LoVo (cell line): Measurements from ENCODE around the gene MAGI3.
"Not testable (repeated sequence)": the region's sequence is repeated elsewhere in the genome, so short reads cannot be mapped to it uniquely, and the experiment has no call there.

ENCODE experiments used
- DNase-seq: peaks from one replicate; pipeline ENCODE4 v3.0.0-alpha.2; 2016; ENCODE audit warnings: low spot score

MAGI3 gene

DNA sequence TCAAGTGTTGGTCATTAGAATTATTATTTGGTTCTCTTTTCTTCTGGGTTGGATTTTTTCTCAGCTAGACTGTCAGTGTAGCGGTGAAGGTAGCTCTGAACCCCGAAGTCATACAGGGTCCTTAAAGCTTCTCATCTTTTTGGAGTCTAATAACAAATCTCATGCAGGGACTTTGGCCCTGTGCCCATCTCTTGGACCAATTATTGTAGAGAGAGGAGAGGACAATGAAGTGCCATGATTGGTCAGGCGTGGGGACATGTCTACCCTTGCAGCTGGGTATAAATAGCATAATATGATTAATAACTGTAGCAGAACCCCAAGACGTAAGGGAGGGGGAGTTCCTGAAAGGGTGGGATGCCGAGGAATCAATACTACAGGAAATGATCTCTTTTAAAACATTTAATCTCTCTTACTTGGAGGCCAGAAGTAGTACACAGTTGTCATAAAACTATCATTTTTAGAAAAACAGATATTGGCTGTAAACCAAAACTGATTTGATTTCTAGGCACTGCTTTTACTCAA, 8.8 kb downstream of the MAGI3 start:
- DNase-seq, result no peak

DNA sequence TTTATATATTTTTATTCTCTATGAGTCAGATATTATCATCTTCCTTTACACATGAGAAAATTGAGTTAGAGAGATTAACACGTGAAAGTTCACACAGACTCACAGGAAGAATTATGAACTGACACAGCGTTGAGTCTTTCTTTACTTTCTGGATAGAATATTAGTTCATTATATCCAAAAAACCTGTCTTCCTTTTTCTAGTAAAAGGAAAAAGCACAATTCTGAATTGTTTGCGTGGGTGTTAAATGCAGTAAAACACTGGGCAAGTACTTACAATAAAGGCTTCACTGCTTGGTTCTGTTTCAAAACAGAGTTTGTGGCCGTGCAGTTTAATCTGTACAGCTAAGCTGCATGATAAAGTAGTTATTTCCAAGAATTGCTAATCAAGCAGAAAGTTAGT, 10.8 kb downstream of the MAGI3 start:
- no peak for DNase-seq

DNA sequence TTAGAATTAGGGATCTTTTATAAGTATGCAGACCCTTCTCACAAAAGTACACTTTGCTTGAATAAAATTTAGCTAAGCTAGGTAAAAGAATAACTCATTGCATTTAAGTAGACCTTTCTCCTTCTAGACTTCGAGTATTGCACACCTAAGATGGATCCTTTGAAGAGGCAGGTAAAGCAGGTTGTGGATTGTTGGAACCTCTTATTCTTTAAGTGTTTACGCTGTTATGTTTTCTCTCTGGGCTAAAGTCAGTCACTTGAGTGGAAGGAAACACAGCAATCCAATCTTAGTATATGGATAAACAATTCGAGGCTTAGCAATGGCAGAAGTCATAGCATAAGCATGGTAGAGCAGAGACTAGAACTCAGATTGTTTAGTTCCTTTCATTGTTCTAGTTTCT, 11.4 kb downstream of the MAGI3 start:
- DNase-seq, result no peak

DNA sequence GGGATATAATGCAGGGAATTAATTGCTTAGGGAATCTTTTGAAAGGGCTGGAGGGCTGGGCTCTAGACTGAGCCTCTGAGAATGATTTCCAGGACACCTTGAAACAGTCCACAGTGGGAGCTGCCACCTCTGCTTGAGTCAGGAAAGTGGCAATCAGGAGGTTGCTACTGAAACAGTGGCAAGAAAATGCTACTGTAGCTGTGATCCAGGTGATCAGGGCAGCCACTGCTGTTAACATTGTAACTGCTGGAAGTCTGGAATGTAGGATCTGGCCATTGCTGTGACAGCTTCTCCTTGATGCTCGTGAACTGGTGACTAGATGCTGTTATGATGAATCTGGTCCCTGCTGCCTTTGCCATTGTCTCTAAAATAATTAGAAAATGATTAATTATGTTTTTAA, 12.8 kb downstream of the MAGI3 start:
- no peak for DNase-seq

DNA sequence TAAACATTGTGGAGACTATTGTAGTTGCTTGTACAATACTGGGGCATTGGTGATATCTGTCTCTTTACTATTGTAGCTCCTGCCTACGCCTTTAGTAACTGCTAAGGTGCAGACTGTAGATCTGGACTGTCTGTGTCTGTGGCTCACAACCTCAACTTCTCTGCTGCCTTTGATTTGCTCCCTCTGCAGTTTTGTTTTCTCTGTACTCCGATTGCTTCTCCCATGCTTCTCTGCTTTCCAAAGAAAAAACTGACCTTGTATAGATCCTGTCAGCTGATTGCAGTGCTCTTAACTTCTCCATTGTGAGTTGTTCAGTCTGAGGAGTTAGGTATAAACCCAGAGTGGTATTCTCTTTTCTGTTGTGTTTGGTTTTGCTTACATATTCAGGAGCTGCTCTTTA, 15.3 kb downstream of the MAGI3 start:
- DNase-seq, result no peak

DNA sequence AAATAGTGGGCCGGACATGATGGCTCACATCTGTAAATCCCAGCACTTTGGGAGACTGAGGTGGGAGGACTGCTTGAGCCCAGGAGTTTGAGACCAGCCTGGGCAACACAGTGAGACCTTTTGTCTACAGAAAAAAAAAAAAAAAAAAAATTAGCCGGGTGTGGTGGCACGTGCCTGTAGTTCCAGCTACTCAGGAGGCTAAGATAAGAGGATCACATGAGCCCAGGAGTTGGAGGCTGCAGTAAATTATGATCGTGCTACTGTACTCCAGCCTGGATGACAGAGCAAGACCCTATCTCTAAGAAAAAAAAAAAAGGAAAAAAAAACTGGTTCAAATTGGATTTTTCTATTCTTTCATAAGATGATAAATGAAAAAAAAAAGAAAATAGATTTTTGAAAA, 15.8 kb downstream of the MAGI3 start:
- not testable (repeated sequence) for DNase-seq

DNA sequence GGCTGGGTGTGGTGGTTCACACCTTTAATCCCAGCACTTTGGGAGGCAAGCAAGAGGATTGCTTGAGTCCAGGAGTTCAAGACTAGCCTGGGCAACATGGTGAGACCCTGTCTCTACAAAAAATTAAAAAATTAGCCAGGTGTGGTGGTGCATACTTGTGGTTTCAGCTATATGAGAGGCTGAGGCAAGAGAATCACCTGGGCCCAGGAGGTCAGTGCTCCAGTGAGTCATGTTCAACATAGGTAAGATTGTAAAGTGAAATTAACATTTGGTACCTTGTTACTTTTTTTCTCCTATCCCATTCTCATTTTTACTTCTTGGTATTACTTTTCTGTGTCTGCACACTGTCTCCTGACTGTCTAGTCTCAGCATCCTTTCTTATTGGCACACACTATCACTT, 19.0 kb downstream of the MAGI3 start:
- DNase-seq, result no peak

DNA sequence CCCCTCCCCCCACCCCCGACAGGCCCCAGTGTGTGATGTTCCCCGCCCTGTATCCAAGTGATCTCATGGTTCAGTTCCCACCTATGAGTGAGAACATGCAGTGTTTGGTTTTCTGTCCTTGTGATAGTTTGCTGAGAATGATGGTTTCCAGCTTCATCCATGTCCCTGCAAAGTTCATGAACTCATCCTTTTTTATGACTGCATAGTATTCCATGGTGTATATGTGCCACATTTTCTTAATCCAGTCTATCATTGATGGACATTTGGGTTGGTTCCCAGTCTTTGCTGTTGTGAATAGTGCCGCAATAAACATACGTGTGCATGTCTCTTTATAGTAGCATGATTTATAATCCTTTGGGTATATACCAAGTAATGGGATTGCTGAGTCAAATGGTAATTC, 21.7 kb downstream of the MAGI3 start:
- not testable (repeated sequence) for DNase-seq

DNA sequence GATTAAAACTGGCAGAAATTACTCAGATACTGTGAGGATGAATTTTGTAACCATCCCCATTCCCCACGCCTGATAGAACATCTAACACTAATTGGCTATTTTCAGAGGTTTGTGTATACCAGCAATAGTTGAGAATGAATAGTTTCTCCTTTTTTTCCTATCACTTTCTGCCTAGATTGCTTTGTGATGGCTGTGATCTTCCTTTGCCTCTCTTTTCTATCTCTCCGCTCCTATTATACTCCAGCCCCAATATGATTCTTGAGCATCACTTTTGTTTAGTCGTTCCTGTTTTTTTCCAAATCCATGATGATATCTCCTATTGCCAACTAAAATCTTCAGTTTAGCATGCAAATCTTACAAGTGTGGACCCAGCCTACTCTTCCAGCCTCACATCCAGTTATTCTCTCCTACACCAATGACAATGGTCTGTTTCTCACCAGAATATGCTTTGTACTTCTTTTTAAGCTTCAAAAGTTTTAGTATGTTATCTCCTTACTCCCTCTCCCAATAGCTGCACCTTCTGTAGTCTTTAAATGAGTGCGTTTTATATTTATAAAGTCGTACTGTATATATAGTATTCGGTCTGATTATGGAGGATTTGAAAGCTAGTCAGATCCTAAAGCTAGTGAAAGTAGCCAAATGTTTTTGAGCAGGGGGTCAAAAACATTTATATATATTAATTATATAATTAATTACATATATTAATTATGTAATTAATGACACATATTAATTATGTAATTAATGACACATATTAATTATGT, 25.2 kb downstream of the MAGI3 start:
- DNase-seq, result no peak

DNA sequence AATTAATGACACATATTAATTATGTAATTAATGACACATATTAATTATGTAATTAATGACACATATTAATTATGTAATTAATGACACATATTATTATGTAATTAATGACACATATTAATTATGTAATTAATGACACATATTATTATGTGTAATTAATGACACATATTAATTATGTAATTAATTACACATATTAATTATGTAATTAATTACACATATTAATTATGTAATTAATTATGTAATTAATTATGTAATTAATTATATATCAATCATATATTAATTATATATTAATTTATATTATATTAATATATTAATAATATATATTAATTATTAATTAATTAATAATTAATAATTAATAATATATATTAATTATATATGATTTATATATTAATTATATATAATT, 25.8 kb downstream of the MAGI3 start:
- DNase-seq, result not testable (repeated sequence)

DNA sequence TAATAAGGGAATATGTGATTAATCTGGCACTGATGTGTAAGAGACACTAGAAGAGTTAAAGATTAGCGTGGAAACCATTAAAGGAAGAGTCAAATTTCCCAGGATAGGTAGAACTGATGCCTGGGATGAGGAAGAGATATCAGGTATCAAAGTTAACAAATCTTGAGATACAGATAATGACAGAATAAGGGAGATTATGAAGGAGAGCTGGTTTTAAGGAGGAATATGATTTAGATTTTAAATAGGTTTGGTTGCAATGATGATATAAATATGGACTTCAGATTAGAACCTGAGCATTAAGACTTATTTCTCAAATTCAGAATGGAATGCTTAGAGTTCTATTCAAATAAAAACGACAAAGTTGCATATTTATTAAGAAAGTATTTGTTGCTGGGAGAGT, 26.2 kb downstream of the MAGI3 start:
- DNase-seq, result no peak

DNA sequence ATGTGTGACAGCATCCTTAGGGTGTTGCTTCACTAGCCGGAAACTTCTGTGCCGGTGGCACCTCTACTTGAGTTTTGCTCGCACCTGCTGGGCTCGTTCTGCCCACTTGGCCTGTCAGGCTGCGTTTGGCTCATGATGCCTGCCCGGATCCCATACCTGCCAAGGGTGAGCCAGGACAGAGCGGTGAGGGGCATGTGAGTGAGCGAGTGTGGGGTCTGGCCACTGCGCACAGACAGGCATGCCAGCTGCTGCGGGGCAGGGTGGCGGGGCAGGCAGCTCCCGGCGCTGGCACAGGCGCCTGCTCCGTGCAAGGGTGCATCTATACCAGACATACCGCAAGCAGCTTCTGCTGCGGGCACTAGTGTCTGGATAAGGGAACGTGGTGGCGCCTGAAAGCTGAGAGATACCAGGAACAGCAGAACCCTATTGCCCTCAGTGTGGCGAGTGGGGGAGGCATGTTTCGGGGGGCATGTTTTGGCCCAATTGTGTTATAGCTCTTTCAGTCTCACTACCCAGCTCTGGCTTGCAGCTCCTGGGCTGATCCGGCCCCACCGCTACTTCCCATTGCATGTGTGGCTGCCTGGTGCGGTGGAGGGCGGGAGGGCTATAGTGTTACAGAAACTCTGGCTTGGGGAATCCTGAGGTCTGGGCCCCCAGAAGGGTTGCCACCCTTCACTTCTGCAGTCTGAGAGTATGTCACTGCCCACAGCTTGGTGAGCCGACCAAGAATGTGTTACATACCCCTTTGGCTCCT, 32.2 kb downstream of the MAGI3 start:
- no peak for DNase-seq

DNA sequence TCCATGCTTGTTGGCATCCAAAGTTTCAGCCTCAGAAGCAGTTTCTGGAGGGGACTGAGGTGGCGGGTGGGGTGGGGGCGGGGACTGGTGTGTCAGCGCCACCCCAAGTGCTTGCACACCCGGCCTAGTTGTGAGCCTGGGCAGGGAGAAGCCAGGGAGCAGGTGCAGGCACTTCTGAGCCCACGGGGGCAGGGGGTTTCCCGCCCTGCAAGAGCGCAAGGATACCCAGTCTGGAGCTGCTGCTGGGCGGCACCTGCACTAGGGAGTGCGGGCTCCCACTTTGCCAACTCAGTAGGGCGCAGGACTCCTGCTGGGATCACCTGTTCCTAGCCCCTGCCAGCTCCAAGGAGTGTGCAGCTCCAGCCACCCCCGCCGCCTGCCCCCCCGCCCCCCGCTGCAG, 33.5 kb downstream of the MAGI3 start:
- DNase-seq, result no peak

DNA sequence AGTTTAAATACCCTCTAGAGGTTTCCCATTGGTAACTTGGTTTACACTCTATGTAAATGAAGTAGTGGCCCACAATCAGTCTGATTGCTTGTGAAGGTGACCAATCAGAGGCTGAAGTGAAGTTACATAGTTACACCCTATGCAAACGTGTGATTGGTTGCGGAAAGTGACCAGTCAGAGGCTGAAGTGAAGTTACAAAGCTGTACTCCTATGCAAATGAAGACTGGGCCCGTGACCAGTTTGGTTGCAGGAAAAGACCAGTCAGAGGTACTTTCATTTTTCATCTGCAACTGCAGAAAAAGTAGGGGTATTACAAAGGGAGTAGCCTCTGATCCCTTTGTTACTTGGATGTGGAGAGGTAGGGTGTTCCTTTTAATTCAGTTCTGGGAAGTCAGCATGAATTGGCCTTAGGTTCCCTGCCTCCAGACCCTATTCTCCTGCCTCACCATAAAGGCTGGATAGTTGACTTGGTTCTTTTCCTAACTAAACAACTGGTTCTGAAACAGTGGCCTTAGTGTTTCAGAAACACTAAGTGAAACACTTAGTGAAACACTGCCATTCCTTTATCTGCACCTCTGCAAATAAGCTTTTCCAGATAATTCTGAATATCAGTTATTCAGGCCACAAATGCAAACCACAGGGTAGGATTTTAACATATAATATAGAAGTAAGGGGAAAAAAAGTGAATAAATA, 39.3 kb downstream of the MAGI3 start:
- DNase-seq, result no peak

DNA sequence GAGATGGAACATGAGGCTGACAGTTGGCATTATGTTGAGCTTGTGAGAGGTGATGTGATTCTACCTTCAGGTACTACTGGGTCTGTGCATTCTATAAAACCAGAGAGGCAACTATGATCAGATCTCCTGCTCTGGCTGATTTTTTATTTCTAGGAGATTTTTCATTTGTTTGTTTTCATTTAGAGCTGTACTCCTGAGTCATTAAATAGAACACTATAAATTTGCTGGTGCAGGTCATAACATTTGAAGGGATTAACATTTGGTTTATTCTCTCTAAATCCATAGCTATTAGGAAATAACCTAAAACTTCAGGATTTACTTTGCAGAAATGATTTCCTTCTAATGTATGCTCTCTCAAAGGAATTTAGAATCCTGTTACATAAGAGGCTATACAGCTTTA, 42.9 kb downstream of the MAGI3 start:
- no peak for DNase-seq

DNA sequence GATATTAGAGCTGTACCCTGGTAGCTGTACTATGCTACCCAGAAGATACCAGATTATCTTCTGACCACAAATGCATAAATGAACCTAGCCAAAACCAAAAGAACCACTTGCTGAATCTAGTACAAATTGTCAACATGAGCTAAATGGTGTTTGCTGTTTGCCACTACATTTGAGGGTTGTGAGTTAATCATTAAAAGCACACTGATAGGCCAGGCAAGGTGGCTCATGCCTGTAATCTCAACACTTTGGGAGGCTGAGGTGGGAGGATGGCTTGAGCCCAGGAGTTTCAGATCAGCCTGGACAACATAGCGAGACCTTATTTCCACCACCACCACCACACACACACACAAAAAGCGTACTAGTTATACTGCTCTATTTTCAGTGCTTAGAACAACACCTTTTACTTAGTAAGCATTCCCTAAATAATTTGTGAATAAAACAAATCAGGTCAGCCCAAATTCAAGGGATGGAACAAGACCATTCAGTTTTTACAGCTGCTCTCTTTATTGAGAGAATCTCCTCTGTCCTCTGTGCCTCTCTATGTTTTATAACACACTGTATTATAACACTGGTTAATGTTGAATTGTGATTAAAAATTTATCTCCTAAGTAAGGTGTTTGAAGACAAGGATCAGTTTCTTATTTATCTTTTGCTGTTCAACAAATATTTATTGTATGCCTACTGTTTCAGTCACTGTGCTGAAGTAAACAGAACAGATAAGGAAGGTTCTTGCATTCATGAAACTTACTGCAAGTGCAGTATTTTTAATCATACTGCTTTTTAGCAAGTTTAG, 44.0 kb downstream of the MAGI3 start:
- DNase-seq, result no peak

DNA sequence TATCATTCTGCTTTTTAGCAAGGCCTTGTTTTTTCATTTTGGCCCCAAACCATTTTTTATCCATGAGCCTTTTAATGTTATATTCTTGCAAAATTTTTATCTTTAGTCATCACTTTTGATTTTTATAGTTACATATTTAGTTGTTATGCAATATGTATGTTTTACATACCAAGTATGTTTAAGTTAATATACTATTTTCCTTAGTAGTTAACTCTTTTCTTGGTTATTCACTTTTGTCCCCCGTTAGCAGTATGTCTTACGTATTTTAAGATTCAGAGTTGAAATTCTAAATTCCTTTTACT, 44.5 kb downstream of the MAGI3 start:
- no peak for DNase-seq

DNA sequence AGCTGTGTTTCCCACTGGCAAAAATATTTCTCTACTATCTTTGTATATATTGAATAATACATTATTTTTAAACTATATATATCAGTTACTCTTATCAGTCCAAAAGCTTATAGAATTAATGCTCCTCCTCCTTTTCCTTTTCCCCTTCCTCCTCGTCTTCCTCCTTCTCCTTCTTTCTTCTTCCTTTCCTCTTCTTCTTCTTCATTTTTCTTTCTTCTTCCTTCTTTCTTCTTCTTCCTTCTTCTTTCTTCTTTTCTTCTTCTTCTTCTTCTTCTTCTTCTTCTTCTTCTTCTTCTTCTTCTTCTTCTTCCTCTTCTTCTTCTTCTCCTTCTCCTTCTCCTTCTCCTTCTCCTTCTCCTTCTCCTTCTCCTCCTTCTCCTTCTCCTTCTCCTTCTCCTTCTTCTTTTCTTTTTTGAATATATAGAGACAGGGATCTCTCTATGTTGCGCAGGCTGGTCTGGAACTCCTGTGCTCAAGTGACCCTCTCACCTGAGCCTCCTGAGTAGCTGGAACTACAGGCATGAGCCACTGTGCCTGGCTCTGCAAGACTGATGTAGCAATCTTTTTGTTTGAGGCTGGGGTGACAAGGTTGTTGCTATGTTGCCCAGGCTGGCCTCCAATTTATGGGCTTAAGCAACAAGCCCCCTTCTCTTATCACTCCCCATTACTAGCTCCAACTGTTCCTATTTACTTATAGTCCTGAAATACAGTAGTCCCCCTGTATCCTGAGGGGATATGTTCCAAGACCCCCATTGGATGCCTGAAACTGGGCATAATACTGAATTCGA, 47.4 kb downstream of the MAGI3 start:
- no peak for DNase-seq

DNA sequence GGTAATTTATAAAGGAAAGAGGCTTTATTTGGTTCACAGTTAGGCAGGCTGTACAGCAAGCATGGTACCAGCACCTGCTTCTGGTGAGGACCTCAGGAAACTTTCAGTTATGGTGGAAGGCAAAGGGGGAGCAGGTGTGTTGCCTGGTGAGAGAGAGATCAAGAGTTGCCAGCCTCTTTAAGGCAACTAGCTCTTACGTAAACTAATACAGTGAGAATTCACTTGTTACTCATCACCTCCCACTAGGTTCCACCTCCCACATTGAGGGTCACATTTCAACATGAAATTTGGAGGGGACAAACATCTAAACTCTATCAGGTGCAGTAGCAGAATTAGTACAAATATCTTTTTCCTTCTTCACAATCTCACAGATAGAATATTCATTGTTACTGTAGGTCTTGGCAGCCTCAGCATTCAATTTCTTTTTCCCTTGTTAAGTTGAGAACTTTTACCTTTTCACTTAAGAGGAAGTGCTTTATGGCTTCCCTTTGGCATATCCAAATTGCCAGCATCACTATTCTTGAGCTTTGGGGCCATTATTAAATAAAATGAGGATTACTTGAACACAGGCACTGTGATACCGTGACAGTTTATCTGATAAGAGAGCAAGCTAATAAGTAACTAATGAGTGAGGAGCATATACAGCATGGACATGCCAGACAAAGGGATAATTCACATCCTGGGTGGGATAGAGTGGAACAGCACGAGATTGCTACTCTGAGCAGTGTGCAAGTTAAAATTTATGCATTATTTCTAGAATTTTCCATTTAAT, 48.4 kb downstream of the MAGI3 start:
- no peak for DNase-seq

DNA sequence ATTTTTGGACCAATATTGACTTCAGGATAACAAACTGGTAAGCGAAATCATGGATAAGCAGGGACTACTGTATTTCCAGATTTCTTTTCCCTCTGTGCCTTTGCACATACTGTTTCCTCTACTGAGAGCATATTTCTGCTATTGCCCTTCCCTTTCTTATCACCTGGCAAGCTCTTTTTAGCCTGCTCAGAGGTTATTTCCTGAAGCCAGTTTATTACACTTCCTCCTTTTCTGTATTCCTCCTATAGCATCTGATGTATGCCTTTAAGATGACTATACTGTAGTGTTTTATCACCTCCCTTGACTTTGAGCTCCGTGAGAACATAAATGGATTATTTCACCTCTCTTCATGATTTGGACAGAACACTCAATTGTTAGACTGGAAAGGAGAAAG, 49.0 kb downstream of the MAGI3 start:
- peak; percentile 53 for DNase-seq

DNA sequence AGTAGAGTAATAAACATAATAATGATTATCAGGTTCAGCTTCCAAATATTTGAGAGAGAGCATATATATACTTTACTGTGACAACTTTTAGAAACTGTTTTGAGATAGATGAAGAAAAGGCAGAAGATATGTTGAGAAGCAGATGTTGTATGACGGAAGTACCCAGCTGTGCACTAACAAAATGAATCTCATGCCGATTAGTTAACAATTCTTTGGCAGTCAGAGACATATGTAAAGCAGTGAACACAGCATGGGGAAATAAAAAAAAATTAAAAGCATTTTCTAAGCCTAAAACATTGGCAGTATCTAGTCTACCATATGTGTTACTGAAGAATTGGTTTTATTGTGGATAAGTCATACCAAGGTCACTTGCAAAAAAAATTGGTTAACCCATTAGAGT, 51.8 kb downstream of the MAGI3 start:
- no peak for DNase-seq
